LNCAP (cell line): Measurements from ENCODE around the gene DLGAP3.

Experiments used
- CTCF ChIP-seq: fragments of 450-650 bp; IDR thresholded peaks from 2 replicates; pipeline ENCODE4 v1.5.1; 2017; ENCODE audit warnings: mild to moderate bottlenecking

DLGAP3 gene

GRCh38 chr1:34929853-34930701 is 627 bp upstream of the DLGAP3 start:
- TF ChIP-seq CTCF: no peak

DNA sequence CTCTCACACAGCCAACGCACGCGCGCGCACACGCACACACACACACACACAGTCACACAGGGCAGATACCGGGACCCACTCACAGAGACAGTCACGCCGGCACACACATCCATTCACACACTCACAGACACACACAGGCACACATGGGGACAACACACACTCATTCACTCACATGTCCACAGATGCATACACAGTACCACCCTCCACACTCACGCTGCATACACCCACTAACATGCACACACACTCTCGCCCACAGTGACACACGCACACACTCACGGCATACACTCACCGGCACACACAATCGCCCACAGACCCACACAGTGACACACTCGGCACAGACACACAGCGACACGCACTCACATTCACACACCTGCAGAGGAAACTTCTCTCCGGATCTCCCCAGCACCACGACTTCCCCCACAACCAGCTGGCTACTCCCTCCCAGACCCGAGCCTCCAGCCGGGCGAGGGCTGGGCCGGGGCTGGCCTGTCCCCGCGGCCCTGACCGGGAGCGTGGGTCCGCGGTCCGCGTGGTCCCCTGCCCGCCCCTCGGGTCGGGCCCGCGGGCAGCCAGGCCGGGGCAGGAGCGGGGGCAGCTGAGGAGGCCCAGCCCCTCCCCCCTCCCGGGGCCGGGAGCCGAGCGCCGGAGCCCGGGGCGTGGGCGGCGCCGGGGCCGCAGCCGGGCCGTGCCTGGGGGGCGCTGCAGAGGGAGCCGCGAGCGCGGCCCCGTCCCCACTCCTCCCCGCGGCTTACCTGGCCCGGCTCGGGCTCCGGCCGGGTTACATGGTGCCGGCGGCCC is 552 bp downstream of the DLGAP3 start:
- no peak for TF ChIP-seq CTCF

DNA sequence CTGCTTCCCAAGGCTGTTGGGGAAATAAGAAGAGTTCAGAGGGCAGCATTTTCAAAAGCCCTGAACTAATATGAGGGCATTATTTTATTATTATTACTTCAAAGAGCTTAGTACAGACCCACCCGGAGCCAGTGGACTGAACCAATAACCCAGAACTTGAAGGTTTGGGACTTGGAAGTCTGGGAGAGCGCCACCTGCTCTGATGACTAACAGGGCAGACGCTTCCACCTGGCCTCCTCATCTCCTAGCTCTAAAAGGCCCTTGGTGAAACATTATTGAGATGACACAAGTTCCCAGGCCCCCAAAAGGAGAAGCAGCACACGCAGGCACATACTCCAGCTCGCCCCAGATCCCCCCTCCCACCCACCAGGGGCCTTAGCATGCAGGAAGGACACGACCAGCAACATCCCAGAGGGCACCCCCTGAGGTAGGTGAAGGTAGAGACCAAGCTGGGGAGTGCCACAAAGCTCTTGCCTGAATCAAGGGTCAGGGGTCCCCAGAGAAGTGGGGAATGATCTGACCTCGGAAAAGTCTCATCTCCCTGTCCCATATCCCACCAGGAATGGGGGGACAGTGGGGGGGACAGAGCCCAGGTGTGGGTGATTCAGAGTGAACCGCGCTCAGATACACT is 1.3 kb downstream of the DLGAP3 start:
- no peak for TF ChIP-seq CTCF

GRCh38 chr1:34927316-34927715 is 2.1 kb downstream of the DLGAP3 start:
- no peak for TF ChIP-seq CTCF

DNA sequence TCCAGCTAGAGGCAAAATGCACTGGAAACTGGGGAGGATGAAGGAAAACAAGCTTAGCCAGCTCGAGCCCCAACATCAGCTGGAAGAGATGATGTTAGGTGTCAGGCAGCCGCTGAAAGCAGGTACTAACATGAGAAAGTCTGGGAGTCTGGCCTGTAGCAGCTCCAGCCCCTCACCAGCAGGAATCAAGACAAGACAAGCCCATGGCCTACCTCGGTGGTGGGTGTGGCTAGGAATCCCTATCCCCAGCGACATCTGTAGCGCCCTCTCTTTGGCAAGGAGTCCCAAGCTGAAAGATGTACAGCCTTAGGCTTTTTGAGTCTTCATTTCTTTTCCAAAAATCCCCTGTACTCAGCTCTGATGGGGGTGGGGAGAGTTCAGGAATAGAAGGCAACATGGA is 2.6 kb downstream of the DLGAP3 start:
- TF ChIP-seq CTCF: no peak

DNA sequence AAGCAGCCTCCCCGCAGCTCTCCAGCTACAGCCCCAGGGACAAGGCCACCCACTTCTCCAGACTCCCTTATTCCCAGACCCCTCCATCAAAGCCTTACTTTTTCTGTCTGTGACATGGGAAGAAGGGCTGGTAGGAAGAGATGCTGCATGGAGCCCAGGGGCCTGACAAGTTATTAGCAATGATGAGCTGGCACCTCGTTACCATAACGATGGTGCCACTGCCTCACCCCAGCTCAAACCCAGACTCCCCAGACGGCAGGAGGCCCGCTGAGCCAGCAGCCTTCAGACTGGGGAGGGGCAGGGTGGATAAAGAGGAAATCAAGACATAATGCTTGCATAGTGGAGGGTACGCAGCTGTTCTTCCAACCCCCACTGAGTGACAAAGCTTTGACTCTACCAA is 3.3 kb downstream of the DLGAP3 start:
- TF ChIP-seq CTCF: no peak

GRCh38 chr1:34925730-34926129 is 3.7 kb downstream of the DLGAP3 start:
- no peak for TF ChIP-seq CTCF
